ENCODE results near the gene GOLGA6L22. TPM values are rescaled to one million over a fixed set of nuclear protein-coding genes. Genes with fewer than 3 reads are reported as not detected.
"Not testable (repeated sequence)": the region's sequence is repeated elsewhere in the genome, so short reads cannot be mapped to it uniquely, and the experiment has no call there.

The GOLGA6L22 gene
- total and polyA plus RNA-seq, 2 donors (not counting 3 experiments of a cell fraction or from before 2014, with no cell fraction given), result not detected

GRCh38 chr15:22502272-22502671, 43.6 kb downstream of the GOLGA6L22 start:
- POLR2A ChIA-PET; dilution Hi-C loops (cut with MboI; ENCODE audit: extremely low pct_ligation_motif_present, low sequenced_read_pairs); H3K27ac ChIP-seq (ENCODE audit: insufficient read depth, low read depth, low read length); H3K9ac ChIP-seq (replicated peaks; ENCODE audit: extremely low read depth, insufficient read depth, low read length); H3K79me2 ChIP-seq (ENCODE audit: control insufficient read depth, insufficient read depth, low read length); H3K9me1 ChIP-seq (replicated peaks; ENCODE audit: control insufficient read depth, extremely low read depth, insufficient read depth, low read length); H3K4me3 ChIP-seq (replicated peaks in 1 of 3; ENCODE audit: insufficient read depth in 1 of 3, low read depth in 1 of 3, low read length in 3 of 3); FAIRE-seq; BruUV-seq (replicated peaks); H4K20me1 ChIP-seq (replicated peaks; ENCODE audit: control insufficient read depth, extremely low read depth, insufficient read depth, low read length); H3K4me1 ChIP-seq (ENCODE audit: control insufficient read depth, extremely low read depth, insufficient read depth, low read length); H3K9me3 ChIP-seq (replicated peaks; ENCODE audit: control insufficient read depth, insufficient read depth, low read length); intact Hi-C loops (cut with micrococcal nuclease); H3K4me2 ChIP-seq (ENCODE audit: insufficient read depth, low read length); DNase-seq (ENCODE audit: low read depth, low spot score); H2AFZ ChIP-seq (ENCODE audit: low read depth, low read length); CTCF ChIA-PET; H3K27me3 ChIP-seq (ENCODE audit: control insufficient read depth in 2 of 2, insufficient read depth in 2 of 2, low read length in 2 of 2); H3K36me3 ChIP-seq (ENCODE audit: control insufficient read depth in 2 of 2, extremely low read depth in 1 of 2, insufficient read depth in 2 of 2, low read length in 2 of 2): not testable (repeated sequence)

- BruUV-seq (replicated peaks); H3K9me3 ChIP-seq (replicated peaks; ENCODE audit: control insufficient read depth, insufficient read depth, low read length); POLR2A ChIA-PET; H3K27me3 ChIP-seq (ENCODE audit: control insufficient read depth in 2 of 2, insufficient read depth in 2 of 2, low read length in 2 of 2); H4K20me1 ChIP-seq (replicated peaks; ENCODE audit: control insufficient read depth, extremely low read depth, insufficient read depth, low read length); H3K4me2 ChIP-seq (ENCODE audit: insufficient read depth, low read length); H3K9ac ChIP-seq (replicated peaks; ENCODE audit: extremely low read depth, insufficient read depth, low read length); H3K27ac ChIP-seq (ENCODE audit: insufficient read depth, low read depth, low read length); H3K36me3 ChIP-seq (ENCODE audit: control insufficient read depth in 2 of 2, extremely low read depth in 1 of 2, insufficient read depth in 2 of 2, low read length in 2 of 2); H3K4me1 ChIP-seq (ENCODE audit: control insufficient read depth, extremely low read depth, insufficient read depth, low read length); H3K79me2 ChIP-seq (ENCODE audit: control insufficient read depth, insufficient read depth, low read length); FAIRE-seq; H3K9me1 ChIP-seq (replicated peaks; ENCODE audit: control insufficient read depth, extremely low read depth, insufficient read depth, low read length); CTCF ChIA-PET; dilution Hi-C loops (cut with MboI; ENCODE audit: extremely low pct_ligation_motif_present, low sequenced_read_pairs); H2AFZ ChIP-seq (ENCODE audit: low read depth, low read length); H3K4me3 ChIP-seq (replicated peaks in 1 of 3; ENCODE audit: insufficient read depth in 1 of 3, low read depth in 1 of 3, low read length in 3 of 3); intact Hi-C loops (cut with micrococcal nuclease); DNase-seq (ENCODE audit: low read depth, low spot score): not testable (repeated sequence)
Measured at GRCh38 chr15:22506959-22507358, 48.3 kb downstream of the GOLGA6L22 start.

GRCh38 chr15:22516140-22516539, 57.4 kb downstream of the GOLGA6L22 start:
- DNase-seq (ENCODE audit: low read depth, low spot score); H3K4me3 ChIP-seq (replicated peaks in 1 of 3; ENCODE audit: insufficient read depth in 1 of 3, low read depth in 1 of 3, low read length in 3 of 3); H4K20me1 ChIP-seq (replicated peaks; ENCODE audit: control insufficient read depth, extremely low read depth, insufficient read depth, low read length); H3K4me2 ChIP-seq (ENCODE audit: insufficient read depth, low read length); H3K9ac ChIP-seq (replicated peaks; ENCODE audit: extremely low read depth, insufficient read depth, low read length); FAIRE-seq; dilution Hi-C loops (cut with MboI; ENCODE audit: extremely low pct_ligation_motif_present, low sequenced_read_pairs); H3K27me3 ChIP-seq (ENCODE audit: control insufficient read depth in 2 of 2, insufficient read depth in 2 of 2, low read length in 2 of 2); H3K9me3 ChIP-seq (replicated peaks; ENCODE audit: control insufficient read depth, insufficient read depth, low read length); H3K9me1 ChIP-seq (replicated peaks; ENCODE audit: control insufficient read depth, extremely low read depth, insufficient read depth, low read length); H3K36me3 ChIP-seq (ENCODE audit: control insufficient read depth in 2 of 2, extremely low read depth in 1 of 2, insufficient read depth in 2 of 2, low read length in 2 of 2); BruUV-seq (replicated peaks); CTCF ChIA-PET; POLR2A ChIA-PET; H3K79me2 ChIP-seq (ENCODE audit: control insufficient read depth, insufficient read depth, low read length); H2AFZ ChIP-seq (ENCODE audit: low read depth, low read length); intact Hi-C loops (cut with micrococcal nuclease); H3K27ac ChIP-seq (ENCODE audit: insufficient read depth, low read depth, low read length); H3K4me1 ChIP-seq (ENCODE audit: control insufficient read depth, extremely low read depth, insufficient read depth, low read length): not testable (repeated sequence)

Small RNAs within 50 kb of the gene (small RNA-seq; reads per million reads assigned to genes)
- gene RN7SL545P (ENCODE audit: insufficient read depth, insufficient read length, low read depth, low replicate concordance), result not detected
